ENCODE measurements around the gene SPAM1. TPM values are rescaled to one million over a fixed set of nuclear protein-coding genes. Genes with fewer than 3 reads are reported as not detected.

SPAM1 gene
- total RNA-seq, 1 donor from 2014 or later: not detected

DNA sequence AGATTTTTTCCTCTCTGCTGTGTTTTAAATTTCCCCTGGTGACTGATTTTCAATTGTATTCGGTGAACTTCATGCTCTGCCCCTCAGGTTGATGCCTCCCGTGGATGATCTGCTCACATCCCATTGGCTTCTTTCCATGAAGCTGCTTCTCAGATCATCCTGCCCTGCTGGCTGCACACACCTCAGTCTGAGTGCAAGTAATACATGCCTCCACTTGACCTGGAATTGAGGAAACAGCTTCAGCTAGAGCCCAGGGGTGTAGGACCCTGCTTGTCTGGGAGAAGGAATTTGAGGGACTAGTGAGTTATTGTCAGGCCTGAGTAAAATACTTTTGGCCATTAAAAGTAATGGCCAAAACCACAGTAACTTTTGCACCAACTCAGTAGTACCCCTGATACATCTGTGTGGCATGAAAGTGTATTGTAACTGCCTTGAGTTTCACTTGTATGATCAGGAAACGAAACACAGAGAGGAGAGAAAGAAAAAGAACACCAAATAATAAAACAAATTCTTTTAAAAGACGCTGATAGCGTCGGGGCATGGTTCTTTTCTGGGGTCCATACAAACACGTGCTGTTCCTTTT, 49.4 kb downstream of the SPAM1 start:
- TF ChIP-seq, protein P1, sequence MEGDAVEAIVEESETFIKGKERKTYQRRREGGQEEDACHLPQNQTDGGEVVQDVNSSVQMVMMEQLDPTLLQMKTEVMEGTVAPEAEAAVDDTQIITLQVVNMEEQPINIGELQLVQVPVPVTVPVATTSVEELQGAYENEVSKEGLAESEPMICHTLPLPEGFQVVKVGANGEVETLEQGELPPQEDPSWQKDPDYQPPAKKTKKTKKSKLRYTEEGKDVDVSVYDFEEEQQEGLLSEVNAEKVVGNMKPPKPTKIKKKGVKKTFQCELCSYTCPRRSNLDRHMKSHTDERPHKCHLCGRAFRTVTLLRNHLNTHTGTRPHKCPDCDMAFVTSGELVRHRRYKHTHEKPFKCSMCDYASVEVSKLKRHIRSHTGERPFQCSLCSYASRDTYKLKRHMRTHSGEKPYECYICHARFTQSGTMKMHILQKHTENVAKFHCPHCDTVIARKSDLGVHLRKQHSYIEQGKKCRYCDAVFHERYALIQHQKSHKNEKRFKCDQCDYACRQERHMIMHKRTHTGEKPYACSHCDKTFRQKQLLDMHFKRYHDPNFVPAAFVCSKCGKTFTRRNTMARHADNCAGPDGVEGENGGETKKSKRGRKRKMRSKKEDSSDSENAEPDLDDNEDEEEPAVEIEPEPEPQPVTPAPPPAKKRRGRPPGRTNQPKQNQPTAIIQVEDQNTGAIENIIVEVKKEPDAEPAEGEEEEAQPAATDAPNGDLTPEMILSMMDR (conservative IDR thresholded peaks at IDR 0.05; ENCODE audit: low read depth, low read length): no peak

DNA sequence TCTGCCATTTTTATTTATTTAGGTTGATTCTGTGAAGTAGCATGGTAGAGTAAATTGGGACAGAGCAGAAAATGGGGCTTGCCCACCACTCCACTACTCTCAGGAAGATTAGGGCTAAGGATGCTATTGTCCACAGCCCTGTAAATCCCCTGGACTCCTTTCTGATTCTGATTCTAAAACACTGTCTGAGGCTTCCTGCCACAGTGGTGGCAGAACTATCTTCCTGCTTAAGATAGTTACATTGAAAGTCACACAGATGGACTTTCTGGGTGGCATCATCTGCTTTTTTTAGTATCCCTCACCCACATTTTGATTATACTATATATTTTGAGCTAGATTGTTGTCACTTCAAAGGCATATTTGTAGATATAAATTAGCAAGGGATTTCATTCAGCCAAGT, 50.0 kb downstream of the SPAM1 start:
- DNase-seq (ENCODE audit: low read depth): no peak
- no peak overlapping the region for H3K4me3 ChIP-seq (ENCODE audit: low read depth, low read length)
- TF ChIP-seq, protein P1 (conservative IDR thresholded peaks at IDR 0.05; ENCODE audit: low read depth, low read length): no peak

More for the DNA sequence above, 49.4 kb downstream of the SPAM1 start:
- no peak overlapping the region for H3K4me3 ChIP-seq (ENCODE audit: low read depth, low read length)
- DNase-seq (ENCODE audit: low read depth): no peak

DNA sequence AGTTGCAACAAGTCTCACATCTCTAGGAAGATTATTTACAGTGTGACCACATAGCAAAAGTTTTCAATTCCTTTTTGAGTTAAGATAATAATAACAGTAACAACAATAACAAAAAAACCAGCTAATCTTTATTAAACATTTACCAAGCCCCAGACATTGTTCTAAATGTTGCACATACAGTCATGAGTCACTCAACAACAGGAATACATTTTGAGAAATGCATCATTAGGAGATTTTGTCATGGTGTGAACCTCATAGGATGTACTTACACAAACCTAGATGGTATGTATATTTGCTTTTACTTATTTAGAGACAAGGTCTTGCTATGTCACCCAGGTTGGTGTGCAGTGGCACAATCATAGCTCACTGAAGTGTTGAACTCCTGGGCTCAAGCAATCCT, 52.0 kb downstream of the SPAM1 start:
- H3K4me3 ChIP-seq (ENCODE audit: low read depth, low read length): no peak overlapping the region
- no peak for DNase-seq (ENCODE audit: low read depth)
- TF ChIP-seq, protein P1 (conservative IDR thresholded peaks at IDR 0.05; ENCODE audit: low read depth, low read length): no peak

DNA sequence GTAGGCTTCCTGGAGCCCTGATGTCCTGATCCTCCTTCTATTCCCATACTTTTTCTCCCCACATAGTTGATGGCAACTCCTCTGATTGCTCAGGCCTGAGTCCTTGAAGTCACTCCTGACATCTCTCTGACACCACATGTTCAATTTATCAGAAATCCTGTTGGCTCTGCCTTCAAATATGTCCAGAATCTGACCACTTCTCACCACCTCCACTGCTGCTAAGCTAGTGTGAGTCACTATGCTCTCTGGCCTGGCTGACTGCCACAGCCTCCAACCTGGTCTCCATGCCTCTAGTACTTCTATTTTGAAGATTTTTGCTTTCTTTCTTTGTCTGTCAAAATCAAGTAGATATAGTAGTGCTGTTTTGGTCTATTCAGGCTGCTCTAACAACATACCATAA, 54.8 kb downstream of the SPAM1 start:
- DNase-seq (ENCODE audit: low read depth): peak; percentile 59
- TF ChIP-seq, protein P1 (conservative IDR thresholded peaks at IDR 0.05; ENCODE audit: low read depth, low read length): no peak
- no peak overlapping the region for H3K4me3 ChIP-seq (ENCODE audit: low read depth, low read length)

DNA sequence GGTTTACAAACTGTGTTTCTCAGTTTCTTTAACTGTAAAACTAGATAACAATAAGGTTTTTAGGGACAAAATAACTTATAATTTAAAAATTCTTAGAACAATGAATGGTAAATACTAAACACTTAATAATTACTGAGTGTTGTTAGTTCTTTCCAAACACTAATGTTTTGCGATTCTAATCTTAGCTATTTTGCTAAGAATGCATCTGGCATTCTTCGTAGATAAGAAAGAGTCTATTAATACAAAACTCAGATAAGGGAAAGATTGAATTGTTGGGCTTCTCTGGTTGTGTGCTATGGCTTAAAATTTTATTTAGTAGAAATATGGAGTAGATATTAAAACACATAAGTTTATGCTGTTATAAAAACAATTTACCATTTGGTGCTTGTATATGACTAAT, 62.4 kb downstream of the SPAM1 start:
- no peak overlapping the region for H3K4me3 ChIP-seq (ENCODE audit: low read depth, low read length)
- TF ChIP-seq, protein P1 (conservative IDR thresholded peaks at IDR 0.05; ENCODE audit: low read depth, low read length): no peak
- no peak for DNase-seq (ENCODE audit: low read depth)

DNA sequence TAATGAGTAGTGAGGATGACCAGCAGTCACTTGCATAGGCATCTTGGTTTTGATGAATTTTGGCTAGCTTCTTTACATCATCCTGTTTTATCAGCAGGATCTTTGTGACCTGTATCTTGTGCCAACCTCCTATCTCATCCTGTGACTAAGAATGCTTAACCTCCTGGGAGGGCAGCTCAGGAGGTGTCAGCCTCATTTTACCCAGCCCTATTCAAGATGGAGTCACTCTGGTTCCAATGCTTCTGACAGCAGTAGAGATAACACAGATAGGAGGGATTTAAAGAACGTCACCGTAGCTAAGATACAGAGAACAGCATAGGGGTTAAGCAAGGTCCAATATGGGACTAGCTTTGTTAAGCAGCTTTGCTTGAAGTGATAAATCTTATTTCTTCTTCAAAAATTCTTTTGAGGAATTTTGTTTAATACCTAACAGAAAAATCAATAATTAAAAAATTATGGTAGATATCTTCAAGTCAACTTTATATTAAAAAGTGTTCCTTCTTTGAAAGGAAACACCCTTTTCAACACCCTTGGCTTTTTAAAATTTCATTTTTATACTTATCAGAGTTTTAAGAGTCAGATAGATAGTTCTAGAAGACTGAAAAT, 68.0 kb downstream of the SPAM1 start:
- no peak overlapping the region for H3K4me3 ChIP-seq (ENCODE audit: low read depth, low read length)
- TF ChIP-seq, protein P1 (conservative IDR thresholded peaks at IDR 0.05; ENCODE audit: low read depth, low read length): no peak
- no peak for DNase-seq (ENCODE audit: low read depth)

DNA sequence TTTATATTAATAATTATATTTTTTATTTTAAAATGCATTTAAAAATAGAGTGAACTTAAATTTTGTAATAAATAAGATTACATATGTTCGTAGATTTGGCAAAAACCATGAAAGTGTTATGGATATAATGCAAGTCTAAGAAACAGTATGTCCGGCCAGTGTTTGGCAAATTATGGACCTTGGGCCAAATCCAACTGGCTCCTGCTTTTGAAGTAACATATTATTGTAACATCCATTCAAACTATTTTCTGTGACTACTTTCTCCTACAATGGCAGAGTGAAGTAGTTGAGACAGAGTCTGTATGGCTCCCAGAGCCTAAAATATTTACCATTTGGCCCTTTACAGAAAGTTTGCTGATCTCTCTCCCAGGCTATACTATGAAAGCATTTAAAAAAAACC, 69.0 kb downstream of the SPAM1 start:
- TF ChIP-seq, protein P1 (conservative IDR thresholded peaks at IDR 0.05; ENCODE audit: low read depth, low read length): no peak
- no peak for DNase-seq (ENCODE audit: low read depth)
- H3K4me3 ChIP-seq (ENCODE audit: low read depth, low read length): no peak overlapping the region

All from epithelial cell of proximal tubule (primary cell).